Fibroblast of villous mesenchyme (primary cell): ENCODE results near the gene FBXO31. TPM values are rescaled to one million over a fixed set of nuclear protein-coding genes. Genes with fewer than 3 reads are reported as not detected.

Experiments used
- DNase-seq: peaks from one replicate; pipeline ENCODE4 v3.0.0-alpha.2; 2010; ENCODE audit warnings: low read depth
- H3K4me3 ChIP-seq: 2 replicates; pipeline ENCODE4 v1.5.1; 2011; ENCODE audit warnings: low read depth, mild to moderate bottlenecking, low read length
- total RNA-seq: library from RNA; depleted of rRNA; stranded (reverse); fragments of >200 nt; gene quantifications from 2 replicates; pipeline ENCODE4 v1.2.3, GENCODE V29; 2012
- TF ChIP-seq, protein P1 (sequence below): IDR thresholded peaks from 2 replicates; pipeline ENCODE4 v1.5.1; 2012; ENCODE audit warnings: low read depth, mild to moderate bottlenecking, low read length; ENCODE audit not compliant: insufficient read depth

Gene FBXO31
- total RNA-seq, 1 donor: 25.9 TPM

DNA sequence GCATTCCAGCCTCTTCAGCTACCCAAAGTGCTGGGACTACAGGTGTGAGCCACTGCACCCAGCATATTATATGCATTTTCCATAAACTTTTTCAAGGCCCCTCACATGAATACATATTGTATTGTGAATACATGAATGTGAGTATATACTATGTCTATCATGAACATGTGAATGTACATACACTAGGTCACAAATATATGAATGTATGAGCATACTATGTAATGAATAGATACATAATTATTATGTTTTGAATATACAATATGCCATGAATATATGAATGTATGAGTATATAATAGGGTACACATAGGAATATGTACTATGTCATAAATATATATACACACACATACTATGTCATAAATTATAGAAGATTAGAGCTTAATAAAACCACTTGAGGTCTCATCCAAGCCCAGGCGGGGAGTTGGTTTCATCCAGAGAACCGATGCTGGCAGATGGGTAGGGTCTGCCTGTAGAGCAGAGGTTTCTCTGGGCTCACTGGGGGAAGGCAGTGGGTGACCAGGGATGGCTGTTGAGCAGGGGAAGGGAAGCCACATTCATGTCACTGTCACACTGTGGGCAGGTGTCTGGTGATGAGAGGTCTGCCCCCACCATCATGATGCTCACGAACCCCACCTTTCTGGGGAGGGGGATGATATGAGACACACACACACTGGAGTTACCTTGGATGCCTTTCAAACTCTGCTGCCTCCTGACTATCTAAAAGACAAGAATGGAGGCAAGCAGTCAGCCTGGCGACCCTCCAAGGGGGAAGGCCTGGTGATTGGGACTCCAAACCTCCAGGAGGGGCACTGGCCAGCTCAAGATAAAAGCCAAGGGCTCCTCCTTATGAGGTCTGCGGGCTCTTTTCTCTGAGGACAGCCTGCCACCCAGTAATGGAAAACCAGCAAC, 73.7 kb downstream of the FBXO31 start:
- TF ChIP-seq, protein P1, sequence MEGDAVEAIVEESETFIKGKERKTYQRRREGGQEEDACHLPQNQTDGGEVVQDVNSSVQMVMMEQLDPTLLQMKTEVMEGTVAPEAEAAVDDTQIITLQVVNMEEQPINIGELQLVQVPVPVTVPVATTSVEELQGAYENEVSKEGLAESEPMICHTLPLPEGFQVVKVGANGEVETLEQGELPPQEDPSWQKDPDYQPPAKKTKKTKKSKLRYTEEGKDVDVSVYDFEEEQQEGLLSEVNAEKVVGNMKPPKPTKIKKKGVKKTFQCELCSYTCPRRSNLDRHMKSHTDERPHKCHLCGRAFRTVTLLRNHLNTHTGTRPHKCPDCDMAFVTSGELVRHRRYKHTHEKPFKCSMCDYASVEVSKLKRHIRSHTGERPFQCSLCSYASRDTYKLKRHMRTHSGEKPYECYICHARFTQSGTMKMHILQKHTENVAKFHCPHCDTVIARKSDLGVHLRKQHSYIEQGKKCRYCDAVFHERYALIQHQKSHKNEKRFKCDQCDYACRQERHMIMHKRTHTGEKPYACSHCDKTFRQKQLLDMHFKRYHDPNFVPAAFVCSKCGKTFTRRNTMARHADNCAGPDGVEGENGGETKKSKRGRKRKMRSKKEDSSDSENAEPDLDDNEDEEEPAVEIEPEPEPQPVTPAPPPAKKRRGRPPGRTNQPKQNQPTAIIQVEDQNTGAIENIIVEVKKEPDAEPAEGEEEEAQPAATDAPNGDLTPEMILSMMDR: no peak
- H3K4me3 ChIP-seq: no peak overlapping the region
- DNase-seq: no peak

DNA sequence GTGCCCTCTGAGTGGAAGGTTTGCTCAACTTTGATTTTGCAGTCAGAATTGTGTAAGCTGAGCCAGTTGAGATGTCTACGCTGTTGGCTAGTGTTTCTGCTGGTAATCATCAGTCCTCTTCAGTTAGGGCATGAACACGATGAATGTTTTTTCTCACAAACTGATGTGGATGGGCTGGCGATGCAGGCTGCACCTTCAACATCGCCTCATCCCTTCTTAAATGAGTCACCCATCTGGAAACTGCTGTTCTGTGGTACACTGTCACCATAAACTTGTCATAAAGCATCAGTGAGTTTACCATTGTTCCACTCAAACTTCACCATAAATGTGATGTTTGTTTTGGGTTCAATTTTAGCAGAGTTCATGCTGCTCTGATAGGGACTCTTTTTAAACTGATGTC, 74.8 kb downstream of the FBXO31 start:
- no peak overlapping the region for H3K4me3 ChIP-seq
- no peak for DNase-seq
- TF ChIP-seq, protein P1: no peak

DNA sequence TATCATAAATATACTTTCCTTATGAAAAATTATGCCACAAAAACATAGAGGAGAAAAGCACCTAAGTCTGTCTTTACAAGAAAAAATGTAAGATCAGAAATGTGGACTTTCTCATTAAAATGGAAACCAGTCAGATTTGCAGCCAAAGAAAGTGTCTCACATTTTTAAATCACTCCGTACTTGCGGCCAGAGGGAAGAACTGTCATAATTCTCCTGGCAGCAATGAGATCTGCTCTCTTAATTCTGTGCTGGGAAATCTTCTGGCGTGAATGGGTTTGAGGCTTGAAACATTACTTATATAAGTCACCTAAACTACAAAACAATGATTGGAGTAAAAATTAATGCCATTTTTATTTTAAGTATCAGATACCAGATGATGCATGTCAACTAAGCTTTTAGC, 77.1 kb downstream of the FBXO31 start:
- TF ChIP-seq, protein P1: no peak
- peak; percentile 5 for DNase-seq

DNA sequence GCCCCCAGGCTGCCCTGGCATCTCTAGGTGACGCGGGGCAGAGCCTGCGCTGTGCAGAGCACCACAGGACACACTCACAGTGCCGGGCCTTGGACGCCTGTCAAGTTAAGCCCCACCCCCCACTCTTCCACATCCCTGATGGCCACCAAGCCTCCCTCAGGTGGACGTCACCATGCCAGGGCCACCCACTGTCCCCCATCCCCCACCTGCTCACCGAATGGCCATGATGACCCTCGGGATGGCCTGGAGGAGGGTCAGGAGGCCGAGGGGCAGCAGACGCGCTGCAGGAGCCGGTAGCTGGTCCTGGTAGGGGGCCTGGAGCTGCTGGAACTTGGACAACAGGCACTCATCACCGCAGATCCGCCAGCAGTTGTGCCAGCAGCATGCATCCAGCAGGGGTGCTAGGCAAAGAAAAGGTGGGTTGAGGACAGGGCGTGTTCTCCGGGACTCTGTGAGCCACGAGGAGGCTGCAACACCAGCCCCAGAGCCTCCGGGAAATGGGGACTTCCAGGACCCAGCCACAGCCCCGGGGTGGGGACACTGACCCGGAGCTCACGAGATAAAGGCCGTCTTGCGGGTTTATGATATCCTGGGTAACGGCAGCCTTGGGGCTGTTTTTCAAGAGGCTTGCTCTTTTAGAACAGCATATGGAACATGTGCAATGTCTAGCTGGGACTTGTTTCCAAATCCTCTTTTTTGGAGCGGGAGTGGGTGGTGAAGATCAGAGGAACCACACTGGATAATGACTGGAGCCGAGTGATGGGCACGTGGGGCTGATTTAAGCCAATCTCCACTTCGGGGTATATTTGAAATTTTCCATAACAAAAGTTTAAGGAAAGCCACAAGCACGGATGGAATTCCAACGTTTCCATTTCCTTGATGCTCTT, 77.8 kb downstream of the FBXO31 start:
- DNase-seq: peak; percentile 85
- H3K4me3 ChIP-seq: peak overlapping the region; percentile 44
- TF ChIP-seq, protein P1: peak; percentile 38

More for the DNA sequence above, 77.1 kb downstream of the FBXO31 start:
- no peak overlapping the region for H3K4me3 ChIP-seq

DNA sequence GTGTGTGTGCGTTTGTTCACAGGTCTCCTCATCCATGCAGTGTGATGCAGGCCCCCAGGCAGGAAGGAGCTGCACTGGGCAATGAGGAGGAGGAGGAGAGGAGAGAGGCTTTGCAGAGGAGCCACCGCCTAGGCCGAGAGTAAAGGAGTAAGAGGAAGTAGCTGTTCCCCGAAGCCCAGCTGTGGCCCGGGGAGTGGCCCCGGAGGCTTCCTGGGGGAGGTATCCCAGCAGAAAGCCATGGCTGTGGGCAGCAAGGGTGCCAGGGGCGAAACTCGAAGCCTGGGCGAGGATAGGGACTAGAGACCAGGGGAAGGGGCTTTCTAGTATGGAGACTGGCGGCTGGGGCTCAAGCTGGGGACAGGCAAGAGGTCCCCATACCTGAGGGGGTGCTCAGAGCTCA, 78.6 kb downstream of the FBXO31 start:
- TF ChIP-seq, protein P1: no peak
- no peak overlapping the region for H3K4me3 ChIP-seq
- DNase-seq: no peak

DNA sequence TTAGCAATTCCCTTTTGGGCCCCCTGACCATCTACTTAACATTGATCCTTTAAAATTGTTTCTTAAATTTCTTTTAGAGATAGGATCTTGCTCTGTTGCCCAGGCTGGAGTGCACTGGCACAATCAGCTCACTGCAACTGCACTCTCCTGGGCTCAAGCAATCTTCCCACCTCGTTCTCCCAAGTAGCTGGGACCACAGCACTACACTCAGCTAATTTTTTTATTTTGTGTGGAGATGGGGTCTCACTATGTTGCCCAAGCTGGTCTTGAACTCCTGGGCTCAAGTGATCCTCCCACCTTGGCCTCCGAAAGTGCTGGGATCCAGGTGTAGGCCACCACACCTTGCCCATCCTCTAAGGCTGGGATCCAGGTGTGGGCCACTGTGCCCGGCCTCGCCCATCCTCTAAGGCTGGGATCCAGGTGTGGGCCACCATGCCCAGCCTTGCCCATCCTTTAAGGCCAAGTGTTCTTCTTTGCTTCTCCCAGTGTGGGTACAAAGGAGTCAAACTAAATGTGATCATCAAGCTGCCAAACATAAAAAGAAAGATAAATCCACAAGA, 79.5 kb downstream of the FBXO31 start:
- no peak overlapping the region for H3K4me3 ChIP-seq
- DNase-seq: no peak
- TF ChIP-seq, protein P1: no peak
